H9 (cell line): ENCODE measurements around the gene PCDH9. TPM values are rescaled to one million over a fixed set of nuclear protein-coding genes. Genes with fewer than 3 reads are reported as not detected.

ENCODE experiments used
- DNase-seq: peaks from one replicate; pipeline ENCODE4 v3.0.0-alpha.2; 2017
- H2AFZ ChIP-seq: one replicate; pipeline ENCODE4 v1.6.1; 2013; ENCODE audit warnings: mild to moderate bottlenecking, low read length, control low read depth, moderate library complexity
- H2AK5ac ChIP-seq: 2 replicates; pipeline ENCODE4 v1.6.1; 2013; ENCODE audit warnings: low read length, control low read depth, mixed read lengths; ENCODE audit not compliant: insufficient read length
- H2BK120ac ChIP-seq: one replicate; pipeline ENCODE4 v1.6.1; 2013; ENCODE audit warnings: low read depth, mild to moderate bottlenecking, low read length, control low read depth, inconsistent platforms; ENCODE audit not compliant: poor library complexity, severe bottlenecking
- H2BK12ac ChIP-seq: 2 replicates; pipeline ENCODE4 v1.6.1; 2013; ENCODE audit warnings: low read length, control low read depth, mixed read lengths, low read depth; ENCODE audit not compliant: insufficient read length
- H2BK15ac ChIP-seq: 2 replicates; pipeline ENCODE4 v1.6.1; 2013; ENCODE audit warnings: low read depth, low read length, control low read depth
- H2BK20ac ChIP-seq: one replicate; pipeline ENCODE4 v1.6.1; 2013; ENCODE audit warnings: low read depth, mild to moderate bottlenecking, low read length, control low read depth, inconsistent platforms; ENCODE audit not compliant: poor library complexity, severe bottlenecking
- H2BK5ac ChIP-seq: 2 replicates; pipeline ENCODE4 v1.6.1; 2013; ENCODE audit warnings: low read length, control low read depth, mixed read lengths; ENCODE audit not compliant: insufficient read length
- H3K14ac ChIP-seq: 2 replicates; pipeline ENCODE4 v1.6.1; 2013; ENCODE audit warnings: low read length, control low read depth; ENCODE audit not compliant: insufficient read depth
- H3K18ac ChIP-seq: 2 replicates; pipeline ENCODE4 v1.6.1; 2013; ENCODE audit warnings: low read depth, mild to moderate bottlenecking, mixed read lengths, low read length, control low read depth; ENCODE audit not compliant: insufficient read length
- H3K23ac ChIP-seq: 2 replicates; pipeline ENCODE4 v1.6.1; 2013; ENCODE audit warnings: low read length, control low read depth, mixed read lengths, low read depth; ENCODE audit not compliant: insufficient read length
- H3K23me2 ChIP-seq: 2 replicates; pipeline ENCODE4 v1.6.1; 2013; ENCODE audit warnings: low read depth, mild to moderate bottlenecking, mixed read lengths, low read length, control low read depth; ENCODE audit not compliant: insufficient read length, poor library complexity, severe bottlenecking
- H3K27ac ChIP-seq: 2 replicates; pipeline ENCODE4 v1.5.1; 2013; ENCODE audit warnings: low read length, control low read depth, mixed read lengths, low read depth; ENCODE audit not compliant: insufficient read length
- H3K27me3 ChIP-seq: 2 replicates; pipeline ENCODE4 v1.6.1; 2013; ENCODE audit warnings: low read length, control low read depth, inconsistent platforms; ENCODE audit not compliant: insufficient read depth
- H3K4ac ChIP-seq: 2 replicates; pipeline ENCODE4 v1.6.1; 2013; ENCODE audit warnings: low read depth, mild to moderate bottlenecking, control low read depth, inconsistent platforms, low read length, moderate library complexity
- H3K4me1 ChIP-seq: 2 replicates; pipeline ENCODE4 v1.6.1; 2013; ENCODE audit warnings: low read length, control low read depth, inconsistent platforms; ENCODE audit not compliant: insufficient read depth
- H3K4me2 ChIP-seq: 2 replicates; pipeline ENCODE4 v1.6.1; 2013; ENCODE audit warnings: low read length, control low read depth, mixed read lengths; ENCODE audit not compliant: insufficient read length, insufficient read depth
- H3K56ac ChIP-seq: 2 replicates; pipeline ENCODE4 v1.6.1; 2013; ENCODE audit warnings: low read depth, mild to moderate bottlenecking, mixed read lengths, low read length, control low read depth; ENCODE audit not compliant: insufficient read length
- H3K79me1 ChIP-seq: 2 replicates; pipeline ENCODE4 v1.6.1; 2013; ENCODE audit warnings: low read depth, mild to moderate bottlenecking, moderate library complexity, low read length, control low read depth, inconsistent platforms; ENCODE audit not compliant: insufficient read depth, poor library complexity, severe bottlenecking
- H3K79me2 ChIP-seq: 2 replicates; pipeline ENCODE4 v1.6.1; 2013; ENCODE audit warnings: low read length, control low read depth, inconsistent platforms; ENCODE audit not compliant: insufficient read depth
- H3K9ac ChIP-seq: 2 replicates; pipeline ENCODE4 v1.6.1; 2013; ENCODE audit warnings: low read length, control low read depth, mixed read lengths; ENCODE audit not compliant: insufficient read length; ENCODE audit errors: extremely low read depth
- H3K9me3 ChIP-seq: one replicate; pipeline ENCODE4 v1.6.1; 2013; ENCODE audit warnings: low read depth, low read length, inconsistent platforms; ENCODE audit not compliant: control insufficient read depth
- H3T11ph ChIP-seq: one replicate; pipeline ENCODE4 v1.6.1; 2013; ENCODE audit warnings: mild to moderate bottlenecking, low read length, control low read depth, inconsistent platforms
- H4K20me1 ChIP-seq: one replicate; pipeline ENCODE4 v1.6.1; 2013; ENCODE audit not compliant: control insufficient read depth, insufficient read length, insufficient read depth
- H4K5ac ChIP-seq: 2 replicates; pipeline ENCODE4 v1.6.1; 2013; ENCODE audit warnings: low read depth, mild to moderate bottlenecking, mixed read lengths, low read length, control low read depth; ENCODE audit not compliant: insufficient read length
- H4K8ac ChIP-seq: replicated peaks from 2 replicates; pipeline ENCODE4 v1.6.1; 2013; ENCODE audit warnings: low read length, control low read depth, mixed read lengths, low read depth; ENCODE audit not compliant: insufficient read length
- H4K91ac ChIP-seq: 2 replicates; pipeline ENCODE4 v1.6.1; 2013; ENCODE audit warnings: low read depth, mild to moderate bottlenecking, moderate library complexity, mixed read lengths, low read length, control low read depth; ENCODE audit not compliant: insufficient read length
- H3K27ac Mint-ChIP-seq, 3 experiments: 2 replicates in 2 of 3; 3 replicates in 1 of 3; pipeline ENCODE4 v1.8.0; 2020 to 2021; ENCODE audit warnings: mixed read lengths in 3 of 3, mild to moderate bottlenecking in 1 of 3, moderate library complexity in 1 of 3
- H3K27me3 Mint-ChIP-seq: 2 replicates; pipeline ENCODE4 v1.8.0; 2021; ENCODE audit warnings: low read depth, mild to moderate bottlenecking, moderate library complexity, mixed read lengths
- H3K36me3 Mint-ChIP-seq, 3 experiments: 2 replicates in 2 of 3; 3 replicates in 1 of 3; pipeline ENCODE4 v1.8.0; 2020 to 2021; ENCODE audit warnings: low read depth in 3 of 3, mixed read lengths in 3 of 3; ENCODE audit not compliant: insufficient read depth in 1 of 3
- H3K4me1 Mint-ChIP-seq, 2 experiments: 2 replicates each; pipeline ENCODE4 v1.8.0; 2020; ENCODE audit warnings: mixed read lengths in 2 of 2
- H3K4me3 Mint-ChIP-seq, 2 experiments: 2 replicates in 1 of 2; 3 replicates in 1 of 2; pipeline ENCODE4 v1.8.0; 2020 to 2021; ENCODE audit warnings: mild to moderate bottlenecking in 2 of 2, mixed read lengths in 2 of 2, moderate library complexity in 1 of 2
- H3K9me3 Mint-ChIP-seq, 2 experiments: 2 replicates in 1 of 2; 3 replicates in 1 of 2; pipeline ENCODE4 v1.8.0; 2020; ENCODE audit warnings: mild to moderate bottlenecking in 2 of 2, mixed read lengths in 2 of 2, moderate library complexity in 1 of 2
- CTCF ChIP-seq: fragments of 200-600 bp; sonication (generic); conservative IDR thresholded peaks from 3 replicates; pipeline ENCODE4 v1.8.0; 2021; ENCODE audit warnings: antibody characterized with exemption, mild to moderate bottlenecking
- WGBS: extraction: QIAGEN DNeasy Blood & Tissue Kit; methylation state at CpG from one replicate; pipeline ENCODE4 v1.1.7; 2013; ENCODE audit warnings: missing lambda C conversion rate, low lambda C conversion rate, mixed read lengths; ENCODE audit not compliant: insufficient read length; ENCODE audit errors: extremely low coverage; 5-methylcytosine and 5-hydroxymethylcytosine counted together
- total RNA-seq: library from RNA; stranded (reverse); gene quantifications from 2 replicates; pipeline ENCODE4 v1.2.1, GENCODE V29; 2021

The PCDH9 gene
- total RNA-seq, 1 experiment from 2014 or later, result 0.11 TPM

- Histone ChIP-seq H4K20me1 (no peaks in the 10 kb centered on the region), H2AK5ac (no peak overlapping the region), H3K23ac (no peak overlapping the region), H2AFZ (no peak overlapping the region), H3T11ph (no peak overlapping the region), H2BK20ac (no peak overlapping the region), H3K79me1 (no peaks in the 10 kb centered on the region), H2BK120ac (no peak overlapping the region), H2BK12ac (no peak overlapping the region), H3K4ac (no peak overlapping the region), H3K27me3 (no peaks in the 10 kb centered on the region), H3K9me3 (no peaks in the 10 kb centered on the region), H3K4me1 (no peaks in the 10 kb centered on the region), H3K14ac (no peak overlapping the region), H2BK5ac (no peak overlapping the region), H3K23me2 (no peaks in the 10 kb centered on the region), H3K4me2 (no peak overlapping the region), H3K56ac (no peak overlapping the region), H4K5ac (no peak overlapping the region), H3K27ac (no peak overlapping the region), H4K91ac (no peak overlapping the region), H3K9ac (no peak overlapping the region), H3K79me2 (no peaks in the 10 kb centered on the region), H2BK15ac (no peak overlapping the region), H3K18ac (no peak overlapping the region), H4K8ac (no peak overlapping the region)
- peaks cover 0 to 4% of the 10 kb centered on the region in 2 experiments; a peak in 2 of 5 replicates for H3K9me3 Mint-ChIP-seq
- no peaks in the 10 kb centered on the region for H3K27me3 Mint-ChIP-seq
- no peaks in the 10 kb centered on the region for H3K36me3 Mint-ChIP-seq
- no peak overlapping the region for H3K4me3 Mint-ChIP-seq
- H3K4me1 Mint-ChIP-seq, result no peaks in the 10 kb centered on the region
- no peak for TF ChIP-seq CTCF
- WGBS, result no CpG with 5 or more reads among the region's 4 CpGs
- H3K27ac Mint-ChIP-seq, result no peak overlapping the region
- DNase-seq, result no peak
Measured at GRCh38 chr13:66875264-66875663, 354.9 kb downstream of the PCDH9 start.
